Liver (tissue), 9 donors: ENCODE measurements around the gene HSPG2. TPM values are rescaled to one million over a fixed set of nuclear protein-coding genes. Genes with fewer than 3 reads are reported as not detected.
"Not testable (repeated sequence)": the region's sequence is repeated elsewhere in the genome, so short reads cannot be mapped to it uniquely, and the experiment has no call there.

Source experiments
- DNase-seq: peaks from one replicate; pipeline ENCODE4 v3.0.0-alpha.2; 2017; ENCODE audit warnings: low spot score
- H3K27ac ChIP-seq, 2 donors: one replicate each; pipeline ENCODE4 v1.7.0; 2013; ENCODE audit warnings: inconsistent platforms in 2 of 2, low read length in 2 of 2, control low read depth in 1 of 2, low read depth in 1 of 2, mild to moderate bottlenecking in 1 of 2
- H3K27me3 ChIP-seq, 4 donors: one replicate each; pipeline versions ENCODE4 v1.6.1 to v1.7.0; 2013; ENCODE audit warnings: low read length in 3 of 4, inconsistent platforms in 1 of 4, mild to moderate bottlenecking in 1 of 4, moderate library complexity in 1 of 4; ENCODE audit not compliant: control insufficient read depth in 4 of 4, insufficient read depth in 4 of 4
- H3K36me3 ChIP-seq, 4 donors: one replicate each; pipeline versions ENCODE4 v1.6.1 to v1.7.0; 2013; ENCODE audit warnings: low read length in 3 of 4, mild to moderate bottlenecking in 3 of 4, low read depth in 1 of 4, moderate library complexity in 1 of 4; ENCODE audit not compliant: control insufficient read depth in 4 of 4, insufficient read depth in 3 of 4
- H3K4me1 ChIP-seq, 4 donors: one replicate each; pipeline versions ENCODE4 v1.6.1 to v1.7.0; 2013; ENCODE audit warnings: low read length in 3 of 4, mild to moderate bottlenecking in 3 of 4, moderate library complexity in 1 of 4; ENCODE audit not compliant: control insufficient read depth in 4 of 4, insufficient read depth in 4 of 4
- H3K4me3 ChIP-seq, 3 donors: one replicate each; pipeline versions ENCODE4 v1.6.1 to v1.7.0; 2013; ENCODE audit warnings: low read length in 3 of 3, control low read depth in 1 of 3, low read depth in 1 of 3, mild to moderate bottlenecking in 1 of 3
- H3K9ac ChIP-seq, 2 donors: one replicate each; pipeline ENCODE4 v1.7.0; 2013; ENCODE audit warnings: low read length in 2 of 2, mild to moderate bottlenecking in 2 of 2, moderate library complexity in 2 of 2, control low read depth in 1 of 2, low read depth in 1 of 2
- H3K9me3 ChIP-seq, 4 donors: one replicate each; pipeline versions ENCODE4 v1.6.1 to v1.7.0; 2013; ENCODE audit warnings: low read length in 3 of 4; ENCODE audit not compliant: control insufficient read depth in 4 of 4
- EGR1 ChIP-seq, 2 donors: IDR thresholded peaks; 2 replicates each; pipeline ENCODE4 v1.6.1; 2016 to 2018; ENCODE audit warnings: antibody characterized with exemption in 2 of 2, low read depth in 2 of 2
- FOXA2 ChIP-seq: IDR thresholded peaks from 2 replicates; pipeline ENCODE4 v1.6.1; 2016; ENCODE audit warnings: antibody characterized with exemption
- GABPA ChIP-seq, 2 donors: IDR thresholded peaks in 1 of 2; conservative IDR thresholded peaks in 1 of 2; 2 replicates each; pipeline ENCODE4 v1.6.1; 2016; ENCODE audit warnings: antibody characterized with exemption in 2 of 2, mild to moderate bottlenecking in 1 of 2, moderate library complexity in 1 of 2
- HNF4A ChIP-seq, 2 donors: conservative IDR thresholded peaks; 2 replicates each; pipeline ENCODE4 v1.6.1; 2016; ENCODE audit warnings: antibody characterized with exemption in 2 of 2, mild to moderate bottlenecking in 2 of 2
- JUND ChIP-seq, 2 donors: IDR thresholded peaks; 2 replicates each; pipeline ENCODE4 v1.6.1; 2016; ENCODE audit warnings: antibody characterized with exemption in 2 of 2
- NR2F2 ChIP-seq: IDR thresholded peaks from 2 replicates; pipeline ENCODE4 v1.6.1; 2016; ENCODE audit warnings: antibody characterized with exemption
- RAD21 ChIP-seq, 2 donors: IDR thresholded peaks; 2 replicates each; pipeline ENCODE4 v1.6.1; 2016; ENCODE audit warnings: antibody characterized with exemption in 2 of 2, mild to moderate bottlenecking in 2 of 2
- RXRA ChIP-seq, 2 donors: IDR thresholded peaks; 2 replicates each; pipeline ENCODE4 v1.6.1; 2017 to 2018; ENCODE audit warnings: antibody characterized with exemption in 2 of 2, mild to moderate bottlenecking in 1 of 2
- SP1 ChIP-seq: IDR thresholded peaks from 2 replicates; pipeline ENCODE4 v1.6.1; 2018; ENCODE audit warnings: antibody characterized with exemption, mild to moderate bottlenecking
- TAF1 ChIP-seq: conservative IDR thresholded peaks from 2 replicates; pipeline ENCODE4 v1.6.1; 2016; ENCODE audit warnings: antibody characterized with exemption, mild to moderate bottlenecking
- YY1 ChIP-seq: IDR thresholded peaks from 2 replicates; pipeline ENCODE4 v1.6.1; 2016; ENCODE audit warnings: antibody characterized with exemption, mild to moderate bottlenecking
- WGBS: extraction: QIAGEN DNeasy Blood & Tissue Kit; methylation state at CpG from one replicate; pipeline ENCODE4 v1.1.7; 2013; 5-methylcytosine and 5-hydroxymethylcytosine counted together
- polyA plus RNA-seq, 2 donors: library from polyadenylated mRNA; stranded (reverse) in 1 of 2; unstranded in 1 of 2; fragments of 200-250 nt in 1 of 2; fragments of >200 nt in 1 of 2; fragmentation: Nextera tagmentation in 1 of 2; extraction: Ambion mirVana in 1 of 2; gene quantifications; one replicate each; pipeline versions ENCODE4 v1.2.1 to v1.2.3, GENCODE V29; 2013 to 2015
- total RNA-seq, 2 donors: library from RNA; depleted of rRNA; stranded (reverse); fragments of >200 nt; gene quantifications; one replicate each; pipeline ENCODE4 v1.2.3, GENCODE V29; 2014
- TF ChIP-seq, protein P1 (sequence below): IDR thresholded peaks from 2 replicates; pipeline ENCODE4 v1.6.1; 2016; ENCODE audit warnings: antibody characterized with exemption, mild to moderate bottlenecking
- TF ChIP-seq, protein P2 (sequence below): fragments of 150-350 bp; IDR thresholded peaks from 2 replicates; pipeline ENCODE4 v1.5.1; 2017; ENCODE audit warnings: improper control_type of control experiment, low read depth, low read length; ENCODE audit not compliant: missing input control
- TF ChIP-seq, protein P3 (sequence below): IDR thresholded peaks from 2 replicates; pipeline ENCODE4 v1.6.1; 2016; ENCODE audit warnings: antibody characterized with exemption
- TF ChIP-seq, protein P4 (sequence below): IDR thresholded peaks from 2 replicates; pipeline ENCODE4 v1.6.1; 2016; ENCODE audit warnings: antibody characterized with exemption
- donor health status: healthy.
- donor health status: healthy.
- donor health status: healthy.
- donor health status: healthy.
- donor health status: healthy.

The HSPG2 gene
- total and polyA plus RNA-seq, 4 donors = 5.6 to 43.9 (median 23.9) TPM

DNA sequence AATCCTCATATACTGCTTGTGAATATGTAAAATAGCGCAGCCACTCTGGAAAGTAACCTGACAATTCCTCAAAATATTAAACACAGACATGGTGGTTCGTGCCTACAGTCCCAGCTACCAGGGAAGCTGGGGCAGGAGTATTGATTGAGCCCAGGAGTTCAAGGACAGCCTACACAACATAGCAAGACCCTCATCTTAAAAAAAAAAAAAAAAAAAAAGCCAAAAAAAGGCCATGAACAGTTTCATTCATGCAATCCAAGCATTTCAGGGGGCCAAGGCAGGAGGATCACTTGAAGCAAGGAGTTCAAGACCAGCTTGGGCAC, 158.7 kb downstream of the HSPG2 start (continued):
- TF ChIP-seq, protein P1, sequence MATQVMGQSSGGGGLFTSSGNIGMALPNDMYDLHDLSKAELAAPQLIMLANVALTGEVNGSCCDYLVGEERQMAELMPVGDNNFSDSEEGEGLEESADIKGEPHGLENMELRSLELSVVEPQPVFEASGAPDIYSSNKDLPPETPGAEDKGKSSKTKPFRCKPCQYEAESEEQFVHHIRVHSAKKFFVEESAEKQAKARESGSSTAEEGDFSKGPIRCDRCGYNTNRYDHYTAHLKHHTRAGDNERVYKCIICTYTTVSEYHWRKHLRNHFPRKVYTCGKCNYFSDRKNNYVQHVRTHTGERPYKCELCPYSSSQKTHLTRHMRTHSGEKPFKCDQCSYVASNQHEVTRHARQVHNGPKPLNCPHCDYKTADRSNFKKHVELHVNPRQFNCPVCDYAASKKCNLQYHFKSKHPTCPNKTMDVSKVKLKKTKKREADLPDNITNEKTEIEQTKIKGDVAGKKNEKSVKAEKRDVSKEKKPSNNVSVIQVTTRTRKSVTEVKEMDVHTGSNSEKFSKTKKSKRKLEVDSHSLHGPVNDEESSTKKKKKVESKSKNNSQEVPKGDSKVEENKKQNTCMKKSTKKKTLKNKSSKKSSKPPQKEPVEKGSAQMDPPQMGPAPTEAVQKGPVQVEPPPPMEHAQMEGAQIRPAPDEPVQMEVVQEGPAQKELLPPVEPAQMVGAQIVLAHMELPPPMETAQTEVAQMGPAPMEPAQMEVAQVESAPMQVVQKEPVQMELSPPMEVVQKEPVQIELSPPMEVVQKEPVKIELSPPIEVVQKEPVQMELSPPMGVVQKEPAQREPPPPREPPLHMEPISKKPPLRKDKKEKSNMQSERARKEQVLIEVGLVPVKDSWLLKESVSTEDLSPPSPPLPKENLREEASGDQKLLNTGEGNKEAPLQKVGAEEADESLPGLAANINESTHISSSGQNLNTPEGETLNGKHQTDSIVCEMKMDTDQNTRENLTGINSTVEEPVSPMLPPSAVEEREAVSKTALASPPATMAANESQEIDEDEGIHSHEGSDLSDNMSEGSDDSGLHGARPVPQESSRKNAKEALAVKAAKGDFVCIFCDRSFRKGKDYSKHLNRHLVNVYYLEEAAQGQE = no peak
- TF ChIP-seq SP1 (no peak), RAD21 (IDR thresholded peaks at IDR 0.05) (no peak), RXRA (IDR thresholded peaks at IDR 0.05) (no peak), NR2F2 (no peak)

DNA sequence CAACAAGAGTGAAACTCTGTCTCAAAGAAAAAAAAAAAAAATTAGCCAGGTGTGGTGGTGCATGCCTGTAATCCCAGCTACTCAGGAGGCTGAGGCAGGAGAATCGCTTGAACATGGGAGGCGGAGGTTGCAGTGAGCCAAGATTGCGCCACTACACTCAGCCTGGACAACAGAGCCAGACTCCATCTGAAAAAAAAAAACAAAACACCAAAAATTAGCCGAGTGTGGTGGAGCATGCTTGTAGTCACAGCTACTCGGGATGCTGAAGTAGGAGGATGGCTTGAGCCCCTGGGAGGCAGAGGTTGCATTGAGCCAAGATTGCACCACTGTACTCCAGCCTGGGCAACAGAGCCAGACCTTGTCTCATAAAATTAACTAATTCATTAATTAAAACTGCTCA, 160.2 kb downstream of the HSPG2 start:
- 89% methylated on average over 5 of the region's 5 CpGs for WGBS
- not testable (repeated sequence) for H3K36me3 ChIP-seq, H3K9ac ChIP-seq, H3K27me3 ChIP-seq, H3K9me3 ChIP-seq, H3K27ac ChIP-seq, DNase-seq, H3K4me3 ChIP-seq
- H3K4me1 ChIP-seq = peaks cover 6 to 16% (median 10%) of the 10 kb centered on the region in 4 donors

DNA sequence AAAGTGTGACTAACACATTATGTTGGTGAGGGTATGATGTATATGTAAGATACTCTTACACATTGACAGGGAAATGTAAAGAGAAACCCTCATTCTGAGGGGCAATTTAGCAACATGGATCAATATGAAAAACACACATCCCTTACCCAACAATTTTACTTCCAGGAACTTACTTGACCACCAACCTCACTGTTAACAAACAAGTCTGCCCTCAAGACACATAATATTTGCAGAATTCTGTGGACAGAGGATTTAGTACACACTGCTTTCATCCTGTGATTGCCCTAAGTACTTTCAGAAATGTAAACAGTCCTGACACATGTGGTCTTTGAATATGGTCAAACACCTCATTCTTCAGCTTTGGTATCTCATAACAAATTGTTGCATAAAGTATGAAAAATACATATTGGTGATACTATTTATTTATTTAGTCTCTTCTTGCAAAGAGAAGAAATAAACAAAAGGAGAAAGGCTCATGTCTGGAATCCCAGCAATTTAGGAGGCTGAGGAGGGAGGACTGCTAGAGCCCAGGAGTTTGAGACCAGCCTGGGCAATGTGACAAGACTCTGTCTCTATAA, 161.0 kb downstream of the HSPG2 start:
- no peak overlapping the region for H3K27ac ChIP-seq
- TF ChIP-seq RXRA (IDR thresholded peaks at IDR 0.05) = no peak
- TF ChIP-seq SP1 = no peak
- TF ChIP-seq, protein P1 = no peak
- TF ChIP-seq JUND (IDR thresholded peaks at IDR 0.05) = no peak
- no peak for TF ChIP-seq YY1
- TF ChIP-seq RAD21 (IDR thresholded peaks at IDR 0.05) = no peak
- no peak for TF ChIP-seq FOXA2
- no peak for TF ChIP-seq GABPA (IDR thresholded peaks at IDR 0.05 in 1 of 2, conservative IDR thresholded peaks at IDR 0.05 in 1 of 2)
- no peak for TF ChIP-seq NR2F2
- TF ChIP-seq HNF4A (conservative IDR thresholded peaks at IDR 0.05) = no peak
- TF ChIP-seq TAF1 = no peak
- TF ChIP-seq, protein P2, sequence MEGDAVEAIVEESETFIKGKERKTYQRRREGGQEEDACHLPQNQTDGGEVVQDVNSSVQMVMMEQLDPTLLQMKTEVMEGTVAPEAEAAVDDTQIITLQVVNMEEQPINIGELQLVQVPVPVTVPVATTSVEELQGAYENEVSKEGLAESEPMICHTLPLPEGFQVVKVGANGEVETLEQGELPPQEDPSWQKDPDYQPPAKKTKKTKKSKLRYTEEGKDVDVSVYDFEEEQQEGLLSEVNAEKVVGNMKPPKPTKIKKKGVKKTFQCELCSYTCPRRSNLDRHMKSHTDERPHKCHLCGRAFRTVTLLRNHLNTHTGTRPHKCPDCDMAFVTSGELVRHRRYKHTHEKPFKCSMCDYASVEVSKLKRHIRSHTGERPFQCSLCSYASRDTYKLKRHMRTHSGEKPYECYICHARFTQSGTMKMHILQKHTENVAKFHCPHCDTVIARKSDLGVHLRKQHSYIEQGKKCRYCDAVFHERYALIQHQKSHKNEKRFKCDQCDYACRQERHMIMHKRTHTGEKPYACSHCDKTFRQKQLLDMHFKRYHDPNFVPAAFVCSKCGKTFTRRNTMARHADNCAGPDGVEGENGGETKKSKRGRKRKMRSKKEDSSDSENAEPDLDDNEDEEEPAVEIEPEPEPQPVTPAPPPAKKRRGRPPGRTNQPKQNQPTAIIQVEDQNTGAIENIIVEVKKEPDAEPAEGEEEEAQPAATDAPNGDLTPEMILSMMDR = no peak
- TF ChIP-seq, protein P3, sequence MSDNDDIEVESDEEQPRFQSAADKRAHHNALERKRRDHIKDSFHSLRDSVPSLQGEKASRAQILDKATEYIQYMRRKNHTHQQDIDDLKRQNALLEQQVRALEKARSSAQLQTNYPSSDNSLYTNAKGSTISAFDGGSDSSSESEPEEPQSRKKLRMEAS = no peak
- no peak for TF ChIP-seq EGR1 (IDR thresholded peaks at IDR 0.05; ENCODE audit: low read depth in 2 of 2)
- TF ChIP-seq, protein P4, sequence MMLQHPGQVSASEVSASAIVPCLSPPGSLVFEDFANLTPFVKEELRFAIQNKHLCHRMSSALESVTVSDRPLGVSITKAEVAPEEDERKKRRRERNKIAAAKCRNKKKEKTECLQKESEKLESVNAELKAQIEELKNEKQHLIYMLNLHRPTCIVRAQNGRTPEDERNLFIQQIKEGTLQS = no peak
- H3K4me1 ChIP-seq = peaks cover 0 to 8% (median 3%) of the 10 kb centered on the region in 4 donors
- H3K9me3 ChIP-seq = no peaks in the 10 kb centered on the region
- no peak for DNase-seq
- H3K4me3 ChIP-seq = no peak overlapping the region
- H3K27me3 ChIP-seq = no peaks in the 10 kb centered on the region
- H3K36me3 ChIP-seq = no peaks in the 10 kb centered on the region
- H3K9ac ChIP-seq = no peak overlapping the region
